Ovary (tissue), 3 donors: ENCODE measurements around the gene PRKG1.

Source experiments
- EP300 ChIP-seq: sonication (generic); formaldehyde crosslinking; IDR thresholded peaks from one replicate; pipeline ENCODE4 v1.6.1; 2017; ENCODE audit warnings: antibody characterized with exemption
- POLR2A ChIP-seq: fragments of 450-650 bp; IDR thresholded peaks from one replicate; pipeline ENCODE4 v1.6.1; 2017; ENCODE audit warnings: antibody characterized with exemption, mild to moderate bottlenecking, moderate library complexity
- TF ChIP-seq, protein P1 (sequence below), 3 donors: fragments of 450-650 bp in 2 of 3; fragments of 200-600 bp in 1 of 3; IDR thresholded peaks; one replicate each; pipeline versions ENCODE4 v1.5.1 to v1.8.0; 2016 to 2022; ENCODE audit warnings: antibody characterized with exemption in 3 of 3, mild to moderate bottlenecking in 1 of 3
- donor health status: DM: no; HTN: no; CAD: no.

DNA sequence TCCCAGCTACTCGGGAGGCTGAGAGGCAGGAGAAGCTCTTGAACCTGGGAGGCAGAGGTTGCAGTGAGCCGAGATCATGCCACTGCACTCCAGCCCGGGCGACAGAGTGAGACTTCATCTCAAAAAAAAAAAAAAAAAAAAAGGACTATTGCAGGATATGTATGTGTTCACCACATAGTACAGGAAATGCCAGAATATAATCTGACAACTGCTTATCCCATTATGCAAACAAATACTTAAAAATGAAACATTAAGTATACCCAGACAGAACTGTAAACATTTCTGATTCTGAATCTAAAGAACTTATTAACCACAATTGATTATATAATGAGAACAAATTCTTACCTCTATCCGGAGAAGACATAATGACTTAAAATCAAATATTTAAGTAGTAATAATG lies 1258.5 kb downstream of the PRKG1 start:
- TF ChIP-seq, protein P1, sequence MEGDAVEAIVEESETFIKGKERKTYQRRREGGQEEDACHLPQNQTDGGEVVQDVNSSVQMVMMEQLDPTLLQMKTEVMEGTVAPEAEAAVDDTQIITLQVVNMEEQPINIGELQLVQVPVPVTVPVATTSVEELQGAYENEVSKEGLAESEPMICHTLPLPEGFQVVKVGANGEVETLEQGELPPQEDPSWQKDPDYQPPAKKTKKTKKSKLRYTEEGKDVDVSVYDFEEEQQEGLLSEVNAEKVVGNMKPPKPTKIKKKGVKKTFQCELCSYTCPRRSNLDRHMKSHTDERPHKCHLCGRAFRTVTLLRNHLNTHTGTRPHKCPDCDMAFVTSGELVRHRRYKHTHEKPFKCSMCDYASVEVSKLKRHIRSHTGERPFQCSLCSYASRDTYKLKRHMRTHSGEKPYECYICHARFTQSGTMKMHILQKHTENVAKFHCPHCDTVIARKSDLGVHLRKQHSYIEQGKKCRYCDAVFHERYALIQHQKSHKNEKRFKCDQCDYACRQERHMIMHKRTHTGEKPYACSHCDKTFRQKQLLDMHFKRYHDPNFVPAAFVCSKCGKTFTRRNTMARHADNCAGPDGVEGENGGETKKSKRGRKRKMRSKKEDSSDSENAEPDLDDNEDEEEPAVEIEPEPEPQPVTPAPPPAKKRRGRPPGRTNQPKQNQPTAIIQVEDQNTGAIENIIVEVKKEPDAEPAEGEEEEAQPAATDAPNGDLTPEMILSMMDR (IDR thresholded peaks at IDR 0.05): no peak
- TF ChIP-seq POLR2A (no peak), EP300 (no peak)
